Kidney capillary endothelial cell (primary cell): ENCODE data around the gene FAM13A.
"Not testable (repeated sequence)": the region's sequence is repeated elsewhere in the genome, so short reads cannot be mapped to it uniquely, and the experiment has no call there.

Experiments used
- DNase-seq: peaks from one replicate; pipeline ENCODE4 v3.0.0-alpha.2; 2018; ENCODE audit warnings: low spot score

FAM13A gene

GRCh38 chr4:89056953-89057398 is at the start of gene FAM13A:
Gene FAM13A, minus strand, starts transcription at chr4:89057185. Its CDS starts 221 bp downstream, at chr4:89056964.
- DNase-seq = peak; percentile 78

DNA sequence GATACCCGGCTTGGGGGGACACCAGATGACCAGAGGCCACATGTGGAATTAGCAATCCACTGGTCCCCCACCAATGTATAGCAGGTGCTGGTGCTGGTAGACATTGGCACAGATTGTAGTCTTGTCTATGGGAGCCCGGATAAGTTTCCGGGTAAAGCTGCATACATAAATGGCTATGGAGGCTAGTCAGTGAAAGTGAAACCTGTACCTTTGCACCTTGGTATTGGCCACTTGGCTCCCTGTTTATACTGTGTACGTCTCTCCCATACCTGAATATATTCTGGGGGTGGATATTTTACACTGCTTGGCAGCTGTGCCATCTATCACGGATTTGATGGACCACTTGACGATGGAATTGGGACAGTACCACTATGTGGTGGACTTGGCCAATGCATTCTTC is 48.7 kb upstream of the FAM13A start:
- no peak for DNase-seq

DNA sequence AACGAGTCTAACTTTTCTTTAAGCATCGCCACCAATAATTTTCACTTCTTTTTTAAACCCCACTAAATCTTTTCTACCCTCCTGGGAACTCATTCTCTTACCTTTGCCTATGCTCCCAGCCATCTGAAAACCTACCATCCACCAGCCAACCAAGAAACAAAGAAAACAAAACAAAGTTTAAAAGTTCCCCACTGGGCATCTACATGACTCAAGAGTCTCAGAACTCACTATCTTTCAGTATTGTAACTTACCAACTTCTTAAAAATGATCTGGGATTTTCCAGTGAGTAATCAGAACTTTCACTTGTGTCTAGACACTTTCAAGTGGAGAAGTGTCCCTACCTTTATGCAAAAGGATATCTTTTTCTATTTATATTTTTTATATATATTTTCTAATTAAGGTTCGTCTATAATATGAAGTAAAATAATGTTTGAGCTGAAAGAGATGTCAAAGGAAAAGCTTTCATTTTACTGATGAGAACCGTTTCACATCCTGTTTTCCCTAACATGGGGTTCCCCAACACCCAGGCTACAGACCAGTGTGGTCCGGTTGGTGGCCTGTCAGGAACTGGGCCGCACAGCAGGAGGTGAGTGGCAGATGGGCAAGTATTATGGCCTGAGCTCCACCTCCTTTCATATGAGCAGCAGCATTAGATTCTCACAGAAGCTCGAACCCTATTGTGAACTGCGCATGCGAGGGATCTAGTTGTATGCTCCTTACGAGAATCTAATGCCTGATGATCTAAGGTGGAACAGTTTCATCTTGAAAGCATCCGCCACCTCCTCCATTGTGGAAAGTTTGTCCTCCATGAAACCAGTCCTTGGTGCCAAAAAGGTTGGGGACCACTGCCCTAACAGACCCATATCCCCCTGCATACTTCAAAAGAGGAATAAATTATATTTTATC is 44.5 kb upstream of the FAM13A start:
- DNase-seq = no peak

DNA sequence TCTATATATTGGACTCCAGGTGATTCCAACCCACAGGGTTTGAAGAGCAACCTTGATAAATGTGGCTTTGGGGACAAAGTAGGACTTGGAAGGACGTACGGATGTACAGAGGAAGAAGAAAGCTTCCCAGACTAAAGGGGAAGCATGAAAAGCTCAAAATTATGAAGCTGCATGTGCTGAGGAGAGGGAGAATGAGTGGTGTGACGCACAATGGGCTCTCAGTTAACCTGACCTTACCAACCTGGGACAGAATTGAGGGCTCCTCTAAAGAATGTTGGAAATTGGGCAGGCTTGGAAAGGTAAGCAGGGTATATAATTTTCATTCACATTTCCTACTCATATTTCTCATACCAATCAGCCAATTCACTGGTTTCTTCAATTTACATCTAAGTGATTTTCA is 43.9 kb upstream of the FAM13A start:
- DNase-seq = no peak

GRCh38 chr4:89099471-89099870 is 42.5 kb upstream of the FAM13A start:
- DNase-seq = no peak

DNA sequence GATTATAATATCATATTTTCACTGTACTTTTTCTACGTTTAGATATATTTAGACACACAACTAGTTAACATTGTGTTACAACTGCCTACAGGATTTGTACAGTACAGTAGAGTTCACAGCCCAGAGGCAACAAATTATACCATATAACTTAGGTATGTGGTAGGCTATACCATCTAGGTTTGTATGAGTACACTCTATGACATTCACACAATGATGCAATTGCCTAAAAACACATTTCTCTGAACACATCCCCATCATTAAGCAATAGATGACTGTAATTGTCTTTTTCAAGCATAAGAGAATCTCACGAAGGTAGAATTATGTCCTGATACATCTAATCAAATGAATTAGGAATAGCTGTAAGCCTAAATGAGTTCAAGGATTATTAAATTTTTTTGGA is 42.0 kb upstream of the FAM13A start:
- DNase-seq = no peak

GRCh38 chr4:89078300-89078699 is 21.3 kb upstream of the FAM13A start:
- no peak for DNase-seq

GRCh38 chr4:89077761-89078160 is 20.8 kb upstream of the FAM13A start:
- no peak for DNase-seq

DNA sequence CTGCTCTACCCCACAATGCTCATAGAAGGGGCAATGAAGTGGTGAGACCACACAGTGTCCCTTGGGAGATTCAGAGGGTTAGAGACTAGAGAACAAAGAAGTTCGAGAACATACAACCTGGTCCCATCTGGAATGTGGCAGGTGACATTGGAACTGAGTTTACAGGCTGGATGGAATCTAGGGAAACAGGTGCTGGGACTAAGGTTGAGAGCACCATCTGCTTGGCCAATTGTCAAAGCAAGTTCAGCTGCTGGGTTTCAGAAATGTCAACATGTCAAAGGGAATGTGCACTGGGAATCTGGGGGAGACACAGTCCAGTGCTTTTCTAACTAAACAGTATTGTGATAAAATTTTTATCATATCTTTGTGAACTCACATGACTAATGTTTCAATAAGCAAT is 15.9 kb upstream of the FAM13A start:
- DNase-seq = no peak

- no peak for DNase-seq
Observed at GRCh38 chr4:89071311-89071710, 14.3 kb upstream of the FAM13A start.

DNA sequence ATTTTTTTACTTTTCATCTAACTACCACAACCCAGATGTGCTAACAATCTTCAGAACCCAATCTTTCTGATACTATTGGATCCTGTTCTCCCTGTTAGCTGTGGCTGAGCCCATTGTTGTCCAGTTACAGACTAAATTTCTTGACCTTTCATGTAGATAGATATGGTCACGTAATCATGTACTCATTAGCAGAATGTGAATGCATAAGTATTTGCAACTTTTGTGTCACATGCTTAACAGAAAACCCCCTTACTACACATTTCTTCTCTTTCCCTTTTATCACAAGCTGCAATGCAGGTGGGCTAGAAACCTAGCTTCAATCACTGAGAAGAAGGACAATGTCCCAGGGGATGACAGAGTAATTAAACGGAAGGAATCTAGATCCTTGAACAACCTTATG is 13.1 kb upstream of the FAM13A start:
- no peak for DNase-seq

- DNase-seq = no peak
Observed at GRCh38 chr4:89069481-89069880, 12.5 kb upstream of the FAM13A start.

DNA sequence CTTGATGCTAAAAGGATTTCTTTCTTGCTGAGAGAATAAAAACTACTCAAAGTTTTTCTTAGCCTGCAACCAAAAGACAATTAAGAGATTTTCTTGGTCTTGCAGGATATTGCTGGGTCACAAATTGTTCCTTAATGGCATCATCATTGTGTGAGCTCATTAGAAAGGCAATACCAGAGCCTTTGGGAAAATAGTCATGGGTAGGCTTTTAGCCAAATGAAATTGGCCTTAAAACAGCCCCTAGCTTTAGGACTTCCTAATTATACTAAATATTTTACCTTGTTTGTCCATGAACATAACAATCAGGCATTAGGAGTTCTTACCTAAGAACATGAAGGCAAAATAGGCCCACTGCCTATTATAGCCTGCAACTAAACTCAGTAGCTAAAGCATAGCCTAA is 10.4 kb upstream of the FAM13A start:
- DNase-seq = no peak

DNA sequence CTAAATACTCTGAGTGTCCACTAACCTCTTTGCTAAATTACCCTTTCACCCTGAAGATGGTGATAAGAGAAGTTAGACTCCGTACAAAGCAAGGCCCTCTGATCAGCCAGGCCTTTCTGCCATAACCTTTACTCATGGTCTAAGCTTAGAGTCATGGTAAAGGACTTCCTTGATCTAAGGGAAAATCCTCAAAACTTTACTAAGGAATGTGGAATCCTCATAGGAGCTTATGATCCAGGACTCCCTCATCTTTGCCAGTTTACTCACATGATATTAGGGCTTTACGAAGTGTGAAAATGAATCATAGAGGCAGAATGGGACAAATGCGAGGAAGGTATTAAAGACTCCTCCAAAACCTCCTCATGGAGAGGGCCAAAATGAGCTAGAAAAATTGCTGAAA is 7.9 kb upstream of the FAM13A start:
- DNase-seq = no peak

GRCh38 chr4:89057844-89058243 is 859 bp upstream of the FAM13A start:
- DNase-seq = not testable (repeated sequence)

DNA sequence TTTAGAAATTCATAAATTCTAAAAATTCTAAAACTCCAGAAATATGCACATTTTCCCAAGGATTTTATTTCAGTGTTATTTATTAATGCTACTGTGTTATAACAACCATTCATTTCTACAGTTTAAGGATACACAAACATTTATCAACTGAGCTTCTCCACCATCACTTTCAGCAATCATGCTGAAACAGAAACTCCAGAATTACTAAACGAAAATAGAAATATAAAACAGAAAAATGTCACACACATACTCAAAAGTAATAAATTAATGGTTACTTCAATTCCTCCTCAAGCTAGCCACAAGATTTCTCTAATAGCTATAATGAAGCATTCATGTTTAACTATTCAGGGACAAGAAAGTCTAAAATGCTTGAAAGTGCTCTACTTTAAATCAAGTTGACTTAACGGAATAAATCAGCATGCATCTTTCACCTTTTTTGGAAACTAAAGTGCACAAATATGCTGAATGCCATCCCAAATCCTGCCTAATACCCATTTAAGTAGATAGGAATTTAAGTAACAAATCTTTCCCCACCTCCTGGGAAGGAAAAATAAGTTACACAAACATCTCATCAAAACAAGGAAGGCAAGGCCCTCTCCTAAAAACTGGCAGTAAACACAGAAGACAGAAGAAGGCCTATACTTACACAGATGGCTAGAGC is 563 bp downstream of the FAM13A start:
- DNase-seq = no peak

DNA sequence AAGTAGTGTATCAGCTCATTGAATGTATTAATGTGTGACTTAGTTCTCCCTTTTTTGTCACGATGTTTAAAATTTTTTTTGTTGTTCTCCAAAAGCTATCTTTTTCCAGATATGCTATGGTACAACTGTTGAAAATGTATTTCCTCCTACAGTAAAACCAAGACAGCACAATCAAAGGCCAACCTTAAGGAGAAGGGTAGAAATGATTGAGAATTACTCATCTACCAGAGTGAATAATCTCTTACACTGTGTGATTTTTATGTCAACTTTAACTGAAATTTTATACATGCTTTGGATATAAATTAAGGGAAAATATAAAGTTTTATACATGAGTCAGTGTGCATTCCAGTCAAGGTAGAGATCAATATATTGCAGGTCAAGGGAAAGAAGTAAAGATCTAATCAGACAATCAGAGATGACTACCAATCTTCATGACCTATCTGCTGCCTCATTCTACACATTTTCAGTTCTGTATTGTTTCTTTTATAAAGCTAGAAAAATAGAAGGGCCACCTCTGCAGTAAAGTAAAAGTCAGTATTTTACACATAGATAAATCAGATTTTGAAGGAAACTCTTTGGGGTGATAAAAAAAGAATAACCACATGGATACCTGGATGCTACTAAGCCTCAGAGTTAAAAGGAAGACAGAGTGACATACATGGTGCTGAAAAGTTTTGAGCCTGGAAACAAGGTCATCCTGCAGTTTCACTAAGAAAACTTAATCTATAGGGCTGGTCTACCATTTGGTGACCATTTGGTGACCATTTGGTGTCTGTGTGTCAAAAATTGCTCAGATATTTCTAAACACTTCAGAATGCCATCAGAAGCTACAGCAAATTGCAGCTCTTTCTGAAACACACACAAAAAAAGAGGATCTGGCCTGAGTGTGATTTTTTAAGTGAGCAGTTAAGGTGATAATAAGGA is 1.6 kb downstream of the FAM13A start:
- no peak for DNase-seq

GRCh38 chr4:89054627-89055026 is 2.4 kb downstream of the FAM13A start:
- no peak for DNase-seq

GRCh38 chr4:89049853-89050252 is 7.1 kb downstream of the FAM13A start:
- no peak for DNase-seq

GRCh38 chr4:89048906-89049601 is 7.9 kb downstream of the FAM13A start:
- DNase-seq = no peak

DNA sequence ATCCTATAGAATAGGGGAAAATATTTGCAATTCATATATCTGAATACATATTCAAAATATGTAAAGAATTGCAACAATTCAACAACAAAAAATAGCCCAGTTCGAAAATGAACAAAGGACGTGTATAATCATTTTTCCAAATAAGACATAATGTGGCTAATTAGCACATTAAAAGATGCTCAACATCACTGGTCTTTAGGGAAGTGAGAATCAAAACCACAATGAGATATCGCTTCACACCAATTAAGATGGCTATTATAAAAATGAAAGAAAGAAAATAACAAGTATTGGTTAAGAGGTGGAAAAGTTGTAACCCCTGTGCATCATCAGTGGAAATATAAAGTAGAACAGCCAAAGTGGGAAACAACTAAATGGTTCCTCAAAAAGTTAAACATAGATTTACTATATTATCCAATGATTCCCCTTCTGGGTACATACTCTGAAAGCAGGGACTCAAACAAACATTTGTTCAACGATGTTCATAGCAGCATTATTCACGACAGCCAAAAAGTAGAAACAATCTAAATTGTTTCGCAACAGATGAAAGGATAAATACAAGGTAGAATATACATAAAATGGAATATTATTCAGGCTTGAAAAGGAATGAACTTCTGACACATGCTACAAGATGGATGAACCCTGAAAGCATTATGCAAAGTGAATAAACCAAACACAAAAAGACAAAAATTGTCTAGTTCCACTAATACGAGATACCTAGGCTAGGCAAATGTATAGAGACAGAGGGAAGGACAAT is 12.7 kb downstream of the FAM13A start:
- DNase-seq = no peak
